IPS-18a (cell line): ENCODE results near the gene NEBL.

ENCODE experiments used
- H3K27ac ChIP-seq: one replicate; pipeline ENCODE4 v1.5.1; 2013; ENCODE audit warnings: low read length
- H3K27me3 ChIP-seq: one replicate; pipeline ENCODE4 v1.6.1; 2013; ENCODE audit warnings: mild to moderate bottlenecking, low read length; ENCODE audit not compliant: control insufficient read depth, insufficient read depth
- H3K36me3 ChIP-seq: one replicate; pipeline ENCODE4 v1.6.1; 2013; ENCODE audit warnings: low read depth, low read length; ENCODE audit not compliant: control insufficient read depth
- H3K4me1 ChIP-seq: one replicate; pipeline ENCODE4 v1.6.1; 2013; ENCODE audit warnings: low read depth, low read length; ENCODE audit not compliant: control insufficient read depth
- H3K4me3 ChIP-seq: one replicate; pipeline ENCODE4 v1.5.1; 2013; ENCODE audit warnings: low read length
- H3K9ac ChIP-seq: one replicate; pipeline ENCODE4 v1.6.1; 2013; ENCODE audit warnings: mild to moderate bottlenecking, low read length, moderate library complexity
- H3K9me3 ChIP-seq: one replicate; pipeline ENCODE4 v1.6.1; 2013; ENCODE audit warnings: low read depth, low read length; ENCODE audit not compliant: control insufficient read depth

Gene NEBL

DNA sequence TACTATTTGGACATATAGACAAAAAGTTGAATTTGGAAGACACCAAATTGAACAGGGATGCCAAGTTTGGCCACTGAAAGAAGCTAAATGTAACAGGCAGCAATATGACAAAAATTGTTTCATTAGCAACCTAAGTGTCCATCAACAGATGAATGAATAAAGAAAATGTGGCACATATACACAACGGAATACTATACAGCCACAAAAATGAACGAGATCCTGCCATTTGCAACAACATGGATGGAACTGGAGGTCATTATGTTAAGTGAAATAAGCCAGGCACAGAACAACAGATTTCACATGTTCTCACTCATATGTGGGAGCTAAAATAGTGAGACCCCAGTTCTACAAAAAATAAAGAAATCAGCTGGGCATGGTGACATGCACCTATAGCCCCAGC lies 43.8 kb downstream of the NEBL start:
- H3K4me3 ChIP-seq: no peak overlapping the region
- H3K27me3 ChIP-seq: no peaks in the 10 kb centered on the region
- no peaks in the 10 kb centered on the region for H3K36me3 ChIP-seq
- H3K27ac ChIP-seq: no peak overlapping the region
- no peak overlapping the region for H3K9ac ChIP-seq
- H3K4me1 ChIP-seq: no peaks in the 10 kb centered on the region
- H3K9me3 ChIP-seq: peaks cover 11% of the 10 kb centered on the region

- no peaks in the 10 kb centered on the region for H3K36me3 ChIP-seq
- H3K9ac ChIP-seq: no peak overlapping the region
- H3K27me3 ChIP-seq: no peaks in the 10 kb centered on the region
- no peaks in the 10 kb centered on the region for H3K4me1 ChIP-seq
- H3K27ac ChIP-seq: no peak overlapping the region
- H3K4me3 ChIP-seq: no peak overlapping the region
- H3K9me3 ChIP-seq: peaks cover 11% of the 10 kb centered on the region
Observed at GRCh38 chr10:20852303-20852702, 44.8 kb downstream of the NEBL start.

DNA sequence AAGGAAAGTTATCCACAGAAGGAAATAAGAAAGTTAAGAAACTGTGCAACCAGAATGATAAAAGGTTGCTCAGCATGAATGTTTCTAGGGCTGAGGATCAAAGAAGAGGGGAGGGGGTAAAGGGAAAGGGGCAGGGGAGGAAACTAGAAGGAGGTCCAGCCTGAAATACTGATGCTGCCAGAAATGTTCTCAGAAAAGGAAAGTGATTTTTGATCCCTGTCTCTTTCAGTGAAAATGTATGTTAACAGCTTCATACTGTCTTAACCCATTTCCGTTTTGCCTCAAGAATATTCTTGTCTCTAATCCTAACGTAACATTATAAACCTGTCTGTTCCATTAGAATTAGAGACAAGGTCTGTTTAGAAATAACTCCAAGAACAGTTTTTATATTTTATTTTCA lies 49.6 kb downstream of the NEBL start:
- Histone ChIP-seq H3K36me3 (no peaks in the 10 kb centered on the region), H3K4me1 (no peaks in the 10 kb centered on the region), H3K27me3 (no peaks in the 10 kb centered on the region), H3K27ac (no peak overlapping the region), H3K9ac (no peak overlapping the region), H3K4me3 (no peak overlapping the region), H3K9me3 (peaks cover 11% of the 10 kb centered on the region)

DNA sequence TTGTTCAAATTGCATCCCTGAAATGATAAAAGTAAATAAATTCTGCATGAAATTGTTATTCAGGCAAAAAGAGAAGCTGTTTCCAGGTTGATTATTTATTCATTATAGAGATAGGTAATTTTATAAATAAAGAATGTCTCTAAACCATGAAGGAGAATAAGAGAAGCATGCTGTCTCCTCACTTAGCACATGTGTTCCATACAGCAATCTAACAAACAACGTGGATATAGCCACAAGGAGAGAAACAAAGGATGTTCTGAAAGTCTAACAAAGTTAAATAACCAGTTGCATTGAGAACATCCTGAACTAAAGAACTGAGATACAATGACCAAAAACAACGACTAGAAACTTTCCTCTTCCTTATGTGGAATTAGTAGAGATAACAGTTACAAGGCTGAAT lies 50.8 kb downstream of the NEBL start:
- no peaks in the 10 kb centered on the region for H3K27me3 ChIP-seq
- peaks cover 11% of the 10 kb centered on the region for H3K9me3 ChIP-seq
- no peak overlapping the region for H3K9ac ChIP-seq
- H3K36me3 ChIP-seq: no peaks in the 10 kb centered on the region
- no peaks in the 10 kb centered on the region for H3K4me1 ChIP-seq
- H3K27ac ChIP-seq: no peak overlapping the region
- no peak overlapping the region for H3K4me3 ChIP-seq

DNA sequence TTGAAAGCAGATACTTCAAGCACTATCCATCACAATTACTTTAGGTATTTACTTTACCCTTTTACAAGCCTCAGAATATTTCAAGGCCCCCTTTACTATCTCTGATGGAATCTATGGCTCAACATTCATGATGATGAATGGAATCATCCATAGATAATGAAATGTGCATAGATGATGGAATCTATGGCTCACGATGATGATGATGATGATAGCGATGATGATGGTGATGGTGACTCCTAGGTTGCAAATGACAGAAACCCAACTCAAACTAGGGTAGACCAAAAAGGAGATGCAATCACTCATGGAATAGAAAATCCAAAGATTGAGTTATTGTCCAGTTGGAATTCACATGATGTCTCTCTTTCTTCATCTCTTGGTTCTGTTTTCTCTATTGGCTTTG lies 55.7 kb downstream of the NEBL start:
- no peak overlapping the region for H3K9ac ChIP-seq
- no peaks in the 10 kb centered on the region for H3K27me3 ChIP-seq
- no peak overlapping the region for H3K4me3 ChIP-seq
- H3K36me3 ChIP-seq: no peaks in the 10 kb centered on the region
- no peaks in the 10 kb centered on the region for H3K4me1 ChIP-seq
- no peaks in the 10 kb centered on the region for H3K9me3 ChIP-seq
- no peak overlapping the region for H3K27ac ChIP-seq

DNA sequence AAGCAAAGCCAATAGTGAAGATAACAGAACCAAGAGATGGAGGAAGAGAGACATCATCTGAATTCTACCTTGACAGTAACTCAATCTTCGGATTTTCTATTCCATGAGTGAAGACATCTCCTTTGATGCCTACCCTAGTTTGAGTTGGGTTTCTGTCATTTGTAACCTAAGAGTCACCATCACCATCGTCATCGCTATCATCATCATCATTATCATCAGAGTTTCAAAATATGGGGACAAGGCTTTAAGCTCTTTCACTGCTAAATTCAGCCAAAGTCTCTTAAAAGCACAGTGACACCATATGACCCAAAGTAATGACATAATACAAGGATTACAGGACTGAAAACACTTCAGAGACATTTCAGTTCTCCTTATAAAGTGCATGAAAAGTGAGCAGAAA lies 57.2 kb downstream of the NEBL start:
- no peak overlapping the region for H3K9ac ChIP-seq
- no peaks in the 10 kb centered on the region for H3K4me1 ChIP-seq
- H3K36me3 ChIP-seq: no peaks in the 10 kb centered on the region
- no peak overlapping the region for H3K4me3 ChIP-seq
- H3K27me3 ChIP-seq: no peaks in the 10 kb centered on the region
- H3K9me3 ChIP-seq: no peaks in the 10 kb centered on the region
- H3K27ac ChIP-seq: no peak overlapping the region

DNA sequence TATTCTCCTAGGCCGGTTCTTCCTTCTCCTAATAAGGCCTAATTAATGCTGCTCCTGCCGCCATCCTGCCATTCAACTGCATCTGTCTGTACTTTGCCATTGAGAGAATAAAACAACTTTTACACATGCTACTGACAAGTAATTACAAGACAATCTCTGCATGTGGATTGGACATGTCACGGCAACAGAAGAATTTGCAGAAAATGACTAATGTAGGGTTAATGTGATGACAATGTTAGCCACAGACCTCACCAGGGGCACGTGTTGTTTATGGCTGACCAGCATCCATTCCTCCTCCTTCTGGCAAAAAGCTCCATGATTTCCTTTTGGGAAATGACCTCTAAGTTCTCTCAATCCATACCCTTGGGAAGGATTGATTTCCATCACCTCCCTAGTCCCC lies 58.0 kb downstream of the NEBL start:
- H3K9ac ChIP-seq: no peak overlapping the region
- H3K27me3 ChIP-seq: no peaks in the 10 kb centered on the region
- H3K4me3 ChIP-seq: no peak overlapping the region
- H3K36me3 ChIP-seq: no peaks in the 10 kb centered on the region
- H3K27ac ChIP-seq: no peak overlapping the region
- no peaks in the 10 kb centered on the region for H3K9me3 ChIP-seq
- H3K4me1 ChIP-seq: no peaks in the 10 kb centered on the region

GRCh38 chr10:20836401-20836800 lies 60.7 kb downstream of the NEBL start:
- Histone ChIP-seq H3K4me3 (no peak overlapping the region), H3K4me1 (no peaks in the 10 kb centered on the region), H3K27me3 (no peaks in the 10 kb centered on the region), H3K9ac (no peak overlapping the region), H3K27ac (no peak overlapping the region), H3K36me3 (no peaks in the 10 kb centered on the region), H3K9me3 (no peaks in the 10 kb centered on the region)

GRCh38 chr10:20835335-20835734 lies 61.8 kb downstream of the NEBL start:
- no peaks in the 10 kb centered on the region for H3K9me3 ChIP-seq

DNA sequence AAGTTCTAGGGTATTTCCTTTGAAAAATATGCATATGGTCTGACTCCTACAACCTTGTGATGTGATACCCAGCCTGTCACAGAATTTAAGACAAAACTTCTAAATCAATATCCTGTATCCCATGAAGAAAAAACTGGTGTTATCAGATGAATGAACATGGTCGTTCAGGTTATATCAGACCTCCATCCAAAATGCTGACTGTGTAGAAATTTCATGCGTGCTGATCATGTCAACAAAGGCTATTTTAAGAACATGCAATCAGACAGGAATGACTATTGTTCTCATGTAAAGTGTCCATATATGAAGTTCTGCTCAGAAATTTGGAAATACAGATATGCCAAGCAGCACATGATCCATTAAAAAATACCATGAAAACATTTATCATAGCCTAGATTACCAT lies 62.3 kb downstream of the NEBL start:
- no peak overlapping the region for H3K4me3 ChIP-seq

More at GRCh38 chr10:20835335-20835734, 61.8 kb downstream of the NEBL start:
- Histone ChIP-seq H3K4me1 (no peaks in the 10 kb centered on the region), H3K27me3 (no peaks in the 10 kb centered on the region), H3K27ac (no peak overlapping the region), H3K9ac (no peak overlapping the region), H3K4me3 (no peak overlapping the region), H3K36me3 (no peaks in the 10 kb centered on the region)

GRCh38 chr10:20822825-20823224 lies 74.3 kb downstream of the NEBL start:
- no peaks in the 10 kb centered on the region for H3K4me1 ChIP-seq
- H3K27ac ChIP-seq: no peak overlapping the region
- no peak overlapping the region for H3K9ac ChIP-seq
- H3K4me3 ChIP-seq: no peak overlapping the region
- no peaks in the 10 kb centered on the region for H3K9me3 ChIP-seq
- no peaks in the 10 kb centered on the region for H3K27me3 ChIP-seq
- no peaks in the 10 kb centered on the region for H3K36me3 ChIP-seq

More for the DNA sequence above, 62.3 kb downstream of the NEBL start:
- no peaks in the 10 kb centered on the region for H3K27me3 ChIP-seq
- no peak overlapping the region for H3K27ac ChIP-seq
- H3K9ac ChIP-seq: no peak overlapping the region
- no peaks in the 10 kb centered on the region for H3K4me1 ChIP-seq
- no peaks in the 10 kb centered on the region for H3K36me3 ChIP-seq
- H3K9me3 ChIP-seq: no peaks in the 10 kb centered on the region

DNA sequence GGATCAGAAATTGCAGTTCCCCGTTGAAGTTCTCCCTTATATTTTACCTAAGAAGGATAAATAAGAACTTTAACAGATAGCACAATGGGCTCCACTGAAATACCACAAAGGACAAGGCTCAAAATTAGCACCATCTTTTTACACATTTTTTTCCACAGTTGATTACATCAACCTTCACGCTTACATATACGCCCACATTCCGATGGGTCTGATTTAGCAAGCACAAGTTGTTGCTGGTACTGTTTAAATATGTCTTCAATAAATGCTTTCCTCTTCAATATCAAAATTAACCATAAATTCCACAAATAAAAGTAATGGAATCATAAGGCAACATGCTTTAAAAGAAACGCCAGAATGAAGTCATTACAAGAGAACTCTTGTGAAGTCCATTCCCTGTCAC lies 79.5 kb downstream of the NEBL start:
- Histone ChIP-seq H3K4me3 (no peak overlapping the region), H3K27me3 (no peaks in the 10 kb centered on the region), H3K9ac (no peak overlapping the region), H3K36me3 (no peaks in the 10 kb centered on the region), H3K27ac (no peak overlapping the region), H3K9me3 (no peaks in the 10 kb centered on the region), H3K4me1 (no peaks in the 10 kb centered on the region)
